Measurements from ENCODE around the gene SULF2.

The SULF2 gene

GRCh38 chr20:47667531-47668312 is 117.6 kb downstream of the SULF2 start:
- FAIRE-seq = no peak

GRCh38 chr20:47667086-47667485 is 118.2 kb downstream of the SULF2 start:
- FAIRE-seq = no peak

- FAIRE-seq = no peak
These were observed 119.0 kb downstream of the SULF2 start for GRCh38 chr20:47666304-47666703.

- no peak for FAIRE-seq
These were observed 119.9 kb downstream of the SULF2 start for GRCh38 chr20:47665221-47665991.

GRCh38 chr20:47664744-47665143 is 120.5 kb downstream of the SULF2 start:
- no peak for FAIRE-seq

- FAIRE-seq = no peak
These were observed 121.2 kb downstream of the SULF2 start for GRCh38 chr20:47664068-47664437.

- no peak for FAIRE-seq
These were observed 121.8 kb downstream of the SULF2 start for GRCh38 chr20:47663354-47664067.

GRCh38 chr20:47662483-47663353 is 122.6 kb downstream of the SULF2 start:
- no peak for FAIRE-seq

GRCh38 chr20:47661714-47662113 is 123.6 kb downstream of the SULF2 start:
- FAIRE-seq = no peak

- no peak for FAIRE-seq
These were observed 124.1 kb downstream of the SULF2 start for GRCh38 chr20:47660983-47661700.

- no peak for FAIRE-seq
These were observed 124.7 kb downstream of the SULF2 start for GRCh38 chr20:47660602-47660905.

GRCh38 chr20:47659904-47660601 is 125.2 kb downstream of the SULF2 start:
- no peak for FAIRE-seq

- FAIRE-seq = no peak
These were observed 129.0 kb downstream of the SULF2 start for GRCh38 chr20:47656318-47656717.

- FAIRE-seq = no peak
These were observed 129.6 kb downstream of the SULF2 start for GRCh38 chr20:47655635-47656034.

GRCh38 chr20:47654370-47654769 is 130.9 kb downstream of the SULF2 start:
- FAIRE-seq = no peak

- FAIRE-seq = no peak
These were observed 131.4 kb downstream of the SULF2 start for GRCh38 chr20:47653869-47654268.

GRCh38 chr20:47652794-47653193 is 132.5 kb downstream of the SULF2 start:
- no peak for FAIRE-seq

- no peak for FAIRE-seq
These were observed 133.0 kb downstream of the SULF2 start for GRCh38 chr20:47652301-47652700.

- no peak for FAIRE-seq
These were observed 136.3 kb downstream of the SULF2 start for GRCh38 chr20:47648943-47649342.

- FAIRE-seq = no peak
These were observed 137.3 kb downstream of the SULF2 start for GRCh38 chr20:47647994-47648393.

GRCh38 chr20:47645632-47646031 is 139.6 kb downstream of the SULF2 start:
- FAIRE-seq = no peak
